HG03135 (cell line): ENCODE measurements around the gene PTPRC.
A peak's percentile ranks its signal among the peaks of the same experiment; 100 is the strongest.

ENCODE experiments used
- ATAC-seq: cut with Tn5 transposase; IDR thresholded peaks from one replicate; pipeline ENCODE4 v1.9.1; 2021; ENCODE audit warnings: mild to moderate bottlenecking, moderate library complexity; ENCODE audit not compliant: unreplicated experiment

Gene PTPRC

DNA sequence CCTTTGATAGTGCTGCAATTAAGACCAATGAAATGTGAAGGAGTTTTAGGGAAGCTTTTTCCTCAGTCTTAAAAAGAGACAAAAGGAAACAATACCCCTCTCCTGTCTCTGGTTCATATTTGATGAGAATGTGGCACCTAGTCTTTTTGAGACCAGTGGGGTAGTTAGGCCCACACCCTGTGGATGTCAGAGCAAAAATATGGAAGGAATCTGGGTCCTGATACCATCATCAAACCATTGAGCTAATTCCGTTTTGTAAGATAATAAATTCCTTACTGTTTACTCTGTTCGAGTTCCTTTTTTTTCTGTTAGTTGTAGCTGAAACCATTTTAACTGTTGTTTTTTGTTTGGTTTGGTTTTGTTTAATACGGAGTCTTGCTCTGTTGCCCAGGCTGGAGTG lies 33.3 kb downstream of the PTPRC start:
- ATAC-seq: no peak

DNA sequence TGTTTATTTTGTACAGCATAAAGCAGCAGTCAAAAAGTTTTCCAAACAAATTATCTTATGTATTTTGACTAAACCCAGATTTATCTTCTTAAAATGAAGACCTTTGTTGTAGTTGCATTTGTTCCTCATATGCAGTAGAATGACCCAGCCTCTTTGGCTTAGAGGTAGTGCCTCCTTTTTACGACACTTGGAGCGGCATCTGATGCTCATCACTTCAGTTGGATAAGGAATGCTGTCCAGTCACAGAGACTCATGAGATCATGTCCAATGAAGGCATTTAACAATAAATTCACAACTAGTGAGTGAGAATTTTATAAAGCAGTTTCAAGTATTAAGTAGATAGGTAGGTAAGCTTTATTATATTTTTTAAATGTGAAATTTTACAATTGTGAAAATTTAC lies 35.2 kb downstream of the PTPRC start:
- ATAC-seq: no peak

DNA sequence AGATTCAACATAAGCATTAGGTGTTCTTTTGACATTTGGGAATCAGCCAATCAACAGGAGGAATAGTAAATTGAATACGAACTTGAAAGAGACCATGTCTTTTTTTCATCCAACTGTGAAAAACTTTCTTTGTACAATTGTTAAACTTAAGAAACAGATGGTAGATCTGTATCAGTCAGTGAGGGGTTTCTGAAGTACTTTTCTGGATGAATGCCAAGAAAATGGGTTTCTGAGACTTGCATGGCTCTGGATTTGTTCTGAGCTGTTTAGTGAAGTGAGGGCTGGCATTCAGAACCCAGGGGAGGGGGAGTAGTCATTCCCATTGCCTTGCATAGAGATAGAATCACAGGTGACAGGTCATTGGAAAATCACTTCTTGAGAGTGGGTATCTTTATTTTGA lies 37.4 kb downstream of the PTPRC start:
- ATAC-seq: no peak

DNA sequence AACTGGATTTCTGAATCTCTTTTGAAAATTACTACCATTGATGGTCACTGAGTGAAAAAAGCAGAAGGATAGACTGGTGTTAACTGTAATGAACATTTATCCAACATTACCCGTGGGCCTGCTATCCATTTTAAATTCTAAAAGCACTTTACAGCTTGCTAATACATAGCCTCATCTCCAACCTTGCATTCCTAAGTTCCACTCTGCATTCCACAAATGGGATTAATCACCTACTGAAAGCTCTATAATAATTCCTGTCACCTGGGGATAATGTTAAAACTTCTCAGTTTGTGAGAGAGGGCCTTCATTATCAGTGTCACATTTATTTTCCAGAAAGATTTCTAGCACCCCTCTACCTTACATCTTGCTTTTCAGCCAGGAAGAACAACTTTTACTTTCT lies 38.2 kb downstream of the PTPRC start:
- no peak for ATAC-seq

DNA sequence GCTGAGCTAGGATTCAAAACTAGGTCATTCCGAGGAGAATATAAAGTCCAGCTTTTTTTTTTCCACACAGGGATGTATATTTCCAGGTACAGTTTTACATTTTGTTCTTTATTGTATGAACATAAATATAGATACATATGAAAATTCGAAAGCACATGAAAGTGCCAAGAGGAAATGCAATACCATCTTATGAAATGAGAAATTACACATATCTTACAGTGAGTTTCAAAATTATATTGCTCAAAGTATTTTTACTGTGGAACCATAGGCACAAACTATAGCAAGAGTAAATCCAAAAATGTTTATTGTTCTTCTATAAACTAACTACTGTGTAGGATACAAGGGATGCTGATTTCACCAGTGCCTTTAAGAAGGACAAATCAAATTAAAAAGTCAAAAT lies 39.0 kb downstream of the PTPRC start:
- no peak for ATAC-seq

DNA sequence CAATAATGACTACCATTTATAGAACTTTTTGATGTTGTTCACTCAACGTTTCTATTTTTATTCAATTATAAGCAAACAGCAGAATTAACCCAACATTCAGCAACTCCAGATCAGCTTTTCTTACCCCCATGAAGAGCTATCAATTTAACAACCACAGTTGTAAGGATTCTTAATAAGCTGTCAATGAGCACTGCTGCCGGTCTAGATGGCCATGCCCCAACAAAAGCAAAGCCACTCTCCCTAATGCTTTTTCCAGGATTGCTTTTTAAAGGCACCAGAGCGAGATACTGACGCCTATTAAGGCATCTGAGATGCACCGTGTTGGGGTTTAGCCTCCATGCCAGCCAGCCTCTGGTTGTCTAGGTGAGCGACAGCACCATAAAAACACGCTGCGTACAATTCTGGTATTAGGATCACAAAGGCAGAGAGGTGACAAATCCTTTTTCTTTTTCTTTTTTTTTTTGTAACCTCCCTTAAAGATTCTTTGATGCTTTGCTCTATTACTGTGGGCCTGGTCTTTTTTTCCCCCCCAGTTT lies 39.5 kb downstream of the PTPRC start:
- no peak for ATAC-seq

DNA sequence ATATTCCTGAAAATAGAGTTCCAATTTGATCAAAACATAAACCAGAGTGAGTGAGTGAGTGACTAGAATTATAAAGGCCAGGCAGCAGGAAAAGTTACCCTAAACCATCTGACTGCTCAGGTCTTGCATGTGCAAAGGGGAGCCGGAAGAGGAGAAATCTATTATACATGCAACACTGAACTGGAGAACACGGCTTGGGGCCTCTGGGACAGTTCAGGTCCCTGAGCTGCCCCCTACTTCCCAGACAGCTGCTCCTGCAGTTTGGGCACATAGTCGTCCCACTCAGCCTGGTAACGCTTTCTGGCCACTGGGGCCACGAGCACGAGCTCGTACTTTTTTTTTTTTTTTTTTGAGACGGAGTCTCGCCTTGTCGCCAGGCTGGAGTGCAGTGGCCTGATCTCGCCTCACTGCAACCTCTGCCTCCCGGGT lies 40.1 kb downstream of the PTPRC start:
- ATAC-seq: no peak

DNA sequence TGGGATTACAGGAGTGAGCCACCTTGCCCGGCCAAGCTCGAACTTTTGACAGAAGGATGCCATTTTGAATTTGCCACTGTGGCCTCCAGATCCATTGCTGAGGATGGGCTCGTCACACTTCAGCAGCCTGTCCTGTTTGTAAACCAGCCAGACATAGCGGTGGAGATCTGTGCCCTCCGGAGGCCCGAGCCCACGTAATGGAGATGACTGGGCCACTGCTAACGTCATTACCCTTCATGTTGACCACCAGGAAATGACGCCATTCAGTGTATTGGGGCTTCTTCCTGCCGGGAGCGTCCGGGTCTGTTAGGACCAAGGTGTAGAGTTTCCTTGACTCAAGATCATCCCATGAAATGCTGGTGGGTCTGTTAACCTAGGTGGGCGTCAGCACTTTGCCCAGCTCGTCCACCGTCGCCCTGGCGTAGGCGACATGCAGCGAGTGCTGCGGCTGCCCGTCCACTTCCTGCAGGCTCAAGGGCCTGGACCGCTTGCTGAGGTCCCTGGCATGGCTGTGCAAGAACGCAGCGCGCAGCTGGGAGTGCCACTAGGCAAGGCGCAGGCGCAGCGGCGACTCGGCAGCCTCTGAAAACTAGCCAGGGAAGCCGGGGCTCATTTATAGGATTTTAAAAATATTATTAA lies 40.8 kb downstream of the PTPRC start:
- no peak for ATAC-seq

DNA sequence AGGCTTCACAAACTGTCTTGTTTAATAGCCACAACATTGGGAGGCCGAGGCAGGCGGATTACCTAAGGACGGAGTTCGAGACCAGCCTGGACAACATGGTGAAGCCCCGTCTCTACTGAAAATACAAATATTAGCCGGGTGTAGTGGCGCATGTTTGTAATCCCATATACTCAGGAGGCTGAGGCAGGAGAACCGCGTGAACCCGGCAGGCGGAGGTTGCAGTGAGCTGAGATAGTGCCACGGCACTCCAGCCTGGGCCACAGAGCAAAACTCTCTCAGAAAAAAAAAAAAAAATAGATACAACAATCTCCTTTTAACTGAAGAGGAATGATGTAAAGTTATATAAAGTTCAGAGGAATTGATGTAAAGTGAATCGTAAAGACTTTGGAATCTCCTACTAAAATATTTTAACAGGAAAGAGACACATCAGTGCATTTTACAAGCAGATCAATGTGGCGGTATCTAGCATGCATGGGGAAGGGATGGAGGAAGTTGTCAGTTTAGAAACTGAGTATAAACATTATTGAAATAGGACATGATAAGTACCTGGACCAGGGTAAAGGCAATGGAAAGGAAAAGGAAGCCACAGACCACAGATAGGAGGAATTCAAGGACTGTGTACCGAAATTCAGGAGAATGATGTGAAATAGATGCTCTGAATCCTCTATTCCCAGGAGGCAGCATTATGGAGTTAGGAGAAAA lies 41.5 kb downstream of the PTPRC start:
- no peak for ATAC-seq

DNA sequence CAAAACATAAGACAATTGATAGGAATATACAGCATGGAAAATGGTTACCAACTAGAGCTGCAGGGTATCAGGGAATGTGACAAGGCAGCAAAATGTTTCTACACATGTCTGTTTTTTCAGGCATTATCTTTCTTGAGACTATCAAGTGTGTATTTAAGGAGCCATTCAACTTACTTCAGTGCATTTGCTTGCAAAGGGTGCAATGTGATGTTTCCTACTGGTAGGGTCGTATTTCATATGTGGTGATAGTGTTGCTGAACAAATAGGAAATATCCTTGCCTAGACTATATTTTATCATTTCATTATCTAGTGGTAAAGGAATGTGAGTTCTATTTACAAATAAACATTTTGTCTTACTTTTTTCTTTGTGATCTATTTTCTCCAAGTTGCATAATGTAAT lies 42.4 kb downstream of the PTPRC start:
- ATAC-seq: no peak

DNA sequence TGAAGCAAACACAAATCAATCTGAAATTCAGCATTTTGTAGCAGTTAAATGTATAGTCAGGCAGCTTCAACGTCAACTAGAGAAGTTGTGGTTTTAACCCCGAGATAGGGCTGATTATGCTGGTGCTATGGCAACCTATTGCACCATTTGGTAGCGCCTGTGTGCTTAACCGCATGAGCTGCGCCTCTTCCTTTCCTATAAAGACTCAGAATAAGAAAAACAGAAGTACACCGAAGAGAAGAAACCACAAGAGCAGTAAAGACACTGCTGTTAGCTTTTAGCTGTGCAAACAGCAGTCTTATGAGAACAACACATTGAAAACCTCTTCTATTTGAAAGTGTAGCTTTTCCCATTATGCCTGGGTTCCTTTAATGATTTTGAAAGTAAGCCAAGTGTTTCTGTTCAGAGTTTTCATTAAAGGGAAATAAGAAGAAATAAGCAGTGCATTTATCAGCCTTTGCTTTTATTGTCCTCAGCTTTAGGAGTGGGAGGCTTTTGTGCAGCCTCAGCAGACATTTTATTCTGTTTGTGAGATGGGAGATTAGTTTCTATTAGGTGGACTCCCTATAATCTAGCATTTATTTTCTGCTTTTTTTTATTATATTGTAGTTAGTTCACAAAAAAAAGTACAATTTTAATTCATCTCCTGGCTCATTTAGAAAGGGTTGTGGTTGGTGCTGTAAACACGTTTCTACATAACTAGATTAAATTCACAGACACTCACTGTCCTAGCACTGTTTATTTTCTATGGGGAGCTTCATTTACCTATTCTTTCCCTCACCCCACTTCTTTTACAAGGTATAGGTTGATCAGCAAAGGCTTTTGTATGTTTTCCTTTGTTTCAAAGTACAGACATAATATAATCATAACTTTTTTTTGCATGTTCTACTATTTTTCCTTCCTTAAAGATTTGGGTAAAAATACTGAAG lies 43.3 kb downstream of the PTPRC start:
- ATAC-seq: peak; percentile 96

DNA sequence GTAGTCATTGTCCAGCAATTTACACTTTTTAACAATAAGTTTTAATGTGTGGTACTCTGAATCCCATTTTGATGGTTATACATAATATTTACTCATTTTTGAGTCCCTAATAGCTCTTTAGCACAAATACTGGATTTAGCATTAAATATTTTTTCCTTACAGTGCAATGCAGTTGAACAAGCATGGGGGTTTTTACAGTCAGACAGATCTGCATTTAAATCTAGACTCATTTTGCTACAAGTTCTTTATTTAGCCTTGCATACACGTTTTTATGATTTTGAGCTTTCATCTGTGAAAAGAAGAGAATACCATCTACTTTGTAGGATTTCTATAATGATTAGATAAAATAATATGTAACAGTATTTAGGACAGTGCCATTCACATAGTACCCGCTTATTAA lies 44.0 kb downstream of the PTPRC start:
- ATAC-seq: no peak

DNA sequence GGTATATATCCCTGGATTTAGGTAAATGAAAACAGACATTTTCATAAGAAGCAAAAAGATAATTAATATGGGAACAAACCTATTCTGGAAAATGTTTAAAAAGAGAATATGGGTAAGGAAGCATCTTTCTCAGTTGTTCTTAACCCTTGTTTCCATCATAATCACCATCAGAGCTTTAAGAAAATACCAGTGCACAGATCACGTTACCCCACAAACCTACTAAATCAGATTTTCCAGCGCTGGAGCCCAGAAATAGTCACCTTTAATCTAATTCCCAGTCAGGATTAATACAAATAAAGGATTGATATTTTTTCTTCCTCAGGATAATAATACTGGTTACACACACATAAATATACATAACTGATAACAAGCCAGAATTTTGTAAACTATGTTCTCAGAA lies 44.6 kb downstream of the PTPRC start:
- no peak for ATAC-seq

DNA sequence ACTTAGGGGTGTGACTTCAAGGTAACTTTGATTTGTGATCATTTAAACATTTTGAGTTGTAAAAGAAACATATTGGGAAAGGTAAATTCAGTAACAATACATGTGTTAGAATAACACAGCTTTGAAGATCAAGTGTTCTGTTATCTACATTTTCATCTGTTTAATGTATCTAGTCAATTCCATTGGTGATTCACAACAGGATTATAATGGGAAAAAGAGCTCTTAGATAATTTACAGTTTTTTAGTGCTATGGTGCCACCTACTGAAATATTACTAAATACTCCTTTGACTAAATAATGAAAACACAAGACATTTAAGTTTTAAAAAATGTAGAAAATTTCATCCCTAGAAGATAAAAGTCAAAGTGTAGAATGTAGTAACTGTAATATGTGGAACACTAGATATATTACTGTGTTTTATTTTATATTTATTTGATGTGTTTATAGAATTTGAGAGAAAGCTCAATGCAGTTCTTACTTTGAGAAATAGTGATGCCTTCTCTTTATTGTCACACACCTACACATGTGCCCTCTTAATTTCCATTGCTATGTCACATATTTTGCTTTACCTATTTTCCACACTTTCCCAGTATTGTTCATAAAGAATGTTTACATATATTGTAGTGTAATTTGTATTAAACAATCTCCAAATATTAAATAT lies 47.4 kb downstream of the PTPRC start:
- ATAC-seq: no peak

DNA sequence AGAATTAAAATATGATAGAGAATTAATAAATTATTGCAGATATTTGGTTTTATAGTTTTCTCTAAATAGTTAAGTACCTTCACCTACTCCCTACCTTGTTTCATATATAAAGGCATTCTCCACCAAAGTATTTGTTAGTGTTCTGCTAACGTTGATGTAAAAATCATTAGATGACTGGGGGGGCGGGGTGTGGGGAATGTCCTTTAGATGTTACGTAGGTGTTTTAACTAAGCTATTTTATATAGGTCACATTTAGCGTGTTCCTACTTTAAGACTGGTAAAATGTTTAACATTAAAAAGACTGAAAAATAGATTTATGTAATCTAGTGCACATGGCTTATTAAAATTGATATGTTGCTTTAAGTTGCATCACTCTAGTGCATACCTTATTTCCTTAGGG lies 48.6 kb downstream of the PTPRC start:
- no peak for ATAC-seq

DNA sequence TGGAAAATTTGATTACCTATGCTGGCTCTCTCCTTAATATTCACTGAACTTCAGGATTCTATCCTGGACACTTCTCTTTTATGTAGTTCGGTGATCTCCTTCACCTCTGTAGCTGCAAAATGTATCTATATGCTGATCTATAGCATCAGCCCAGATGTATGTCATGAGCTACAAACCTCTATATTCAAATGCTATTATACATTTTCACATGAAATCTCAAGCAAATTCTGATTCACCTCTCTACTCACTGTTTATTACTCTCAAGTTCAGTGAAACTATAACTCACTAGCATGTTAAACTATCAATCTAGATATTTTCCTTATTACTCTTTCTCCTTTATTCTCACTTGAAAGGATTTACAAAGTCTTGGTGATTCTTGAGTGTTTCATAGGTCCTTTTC lies 52.2 kb downstream of the PTPRC start:
- no peak for ATAC-seq

DNA sequence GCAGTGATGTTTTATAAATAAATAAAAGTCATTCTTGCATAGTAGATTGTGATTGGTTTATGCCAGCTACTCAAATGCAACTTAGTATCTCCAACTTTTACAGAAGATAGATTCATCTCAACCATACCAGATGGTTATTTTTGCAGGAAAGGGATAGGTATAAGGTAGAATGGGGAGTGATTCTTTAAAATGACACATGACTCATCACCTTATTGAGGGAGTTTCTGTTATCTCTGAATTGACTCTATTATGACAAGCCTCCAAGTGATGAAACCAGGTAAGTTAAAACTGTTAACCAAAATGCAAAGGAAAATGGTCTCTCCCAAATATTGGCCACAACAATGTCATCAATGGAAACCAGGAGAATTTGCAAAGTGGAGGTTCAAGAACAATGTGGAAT lies 54.5 kb downstream of the PTPRC start:
- no peak for ATAC-seq

DNA sequence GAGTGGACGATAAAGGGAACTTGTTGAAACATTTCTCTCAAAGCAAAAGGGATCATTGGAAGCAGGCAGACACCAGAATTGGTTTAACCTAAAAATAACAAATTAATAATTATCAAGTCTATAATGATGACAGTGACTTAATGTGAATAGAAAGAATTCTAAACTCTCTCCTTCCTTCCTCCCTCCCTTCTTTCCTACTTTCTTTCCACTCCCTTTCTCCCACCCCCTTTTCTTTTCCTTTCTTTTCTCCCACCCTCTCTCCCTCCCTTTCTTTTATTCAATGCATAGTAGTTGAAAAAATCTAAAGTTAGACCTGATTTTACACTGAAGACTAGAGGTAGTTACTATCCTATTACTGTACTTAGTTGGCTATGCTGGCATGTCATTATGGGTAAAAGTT lies 55.7 kb downstream of the PTPRC start:
- no peak for ATAC-seq

DNA sequence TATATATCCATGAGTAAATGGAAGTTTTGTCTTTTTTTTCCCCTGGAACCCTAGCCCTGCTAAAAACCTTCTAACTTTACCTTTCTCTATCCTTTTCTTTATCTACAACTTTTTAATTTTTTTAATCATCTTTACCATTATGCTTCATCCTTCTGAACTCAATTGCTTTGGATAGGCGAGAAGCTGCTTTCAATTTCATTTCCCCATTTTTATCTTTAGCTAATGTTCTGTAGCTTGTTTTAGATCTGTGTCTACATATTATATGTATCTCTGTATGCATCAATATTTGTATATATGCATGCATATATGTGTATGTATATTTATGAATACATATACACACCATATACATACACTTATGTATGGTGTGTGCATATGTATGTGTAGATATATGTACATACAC lies 57.4 kb downstream of the PTPRC start:
- peak; percentile 64 for ATAC-seq

DNA sequence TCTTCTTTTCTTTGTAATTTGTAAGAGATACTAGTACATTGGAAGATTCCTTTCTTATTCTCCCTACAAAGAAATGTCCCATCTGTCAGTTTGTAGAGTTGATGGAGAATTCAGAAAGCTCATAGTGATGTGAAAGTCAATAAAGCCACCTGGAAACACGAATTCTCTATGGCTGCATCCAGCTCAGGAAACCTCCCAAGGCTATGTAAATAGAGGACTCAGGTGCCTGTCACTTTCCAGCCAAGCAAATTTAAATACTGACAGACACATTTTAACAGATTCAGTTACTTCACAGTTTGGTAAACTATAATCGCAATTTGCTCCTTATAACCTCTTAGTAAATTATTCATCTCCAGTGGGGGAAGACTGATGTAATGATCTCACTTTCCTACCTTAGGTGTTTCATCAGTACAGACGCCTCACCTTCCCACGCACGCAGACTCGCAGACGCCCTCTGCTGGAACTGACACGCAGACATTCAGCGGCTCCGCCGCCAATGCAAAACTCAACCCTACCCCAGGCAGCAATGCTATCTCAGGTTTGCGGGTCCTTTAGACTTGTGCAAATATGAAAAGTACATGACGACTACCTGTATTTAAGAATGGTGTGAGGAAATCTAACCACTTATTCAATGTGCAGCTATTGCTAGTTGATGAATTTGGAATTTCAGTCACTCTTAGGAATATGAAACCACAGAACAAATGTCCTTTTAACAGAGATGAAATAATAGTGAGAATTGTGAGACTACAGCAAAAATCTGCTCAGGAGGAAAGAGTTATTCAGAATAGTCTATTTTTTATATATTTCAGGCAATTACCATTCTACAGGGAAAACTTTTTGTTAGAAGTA lies 60.6 kb downstream of the PTPRC start:
- ATAC-seq: no peak
